B cell (primary cell): ENCODE results near the gene RIC3.

Experiments used
- CTCF ChIP-seq: fragments of 200-600 bp; IDR thresholded peaks from one replicate; pipeline ENCODE4 v1.8.0; 2022; ENCODE audit warnings: antibody characterized with exemption, mild to moderate bottlenecking
- EZH2 ChIP-seq: IDR thresholded peaks from 2 replicates; pipeline ENCODE4 v1.6.1; 2012; ENCODE audit warnings: borderline replicate concordance, low read depth, mild to moderate bottlenecking, moderate library complexity, low read length; ENCODE audit not compliant: insufficient read depth, poor library complexity, severe bottlenecking

- TF ChIP-seq CTCF (no peak), EZH2 (no peak)
Measured at GRCh38 chr11:8096575-8096974, 72.2 kb downstream of the RIC3 start.
